Right lobe of liver (tissue), 6 donors: Measurements from ENCODE around the gene APCDD1. TPM values are rescaled to one million over a fixed set of nuclear protein-coding genes. Genes with fewer than 3 reads are reported as not detected.

Source experiments
- ATAC-seq, 4 donors: fragments of 200-7000 bp; cut with Tn5 transposase; one replicate each; pipeline ENCODE4 v1.9.1; 2020; ENCODE audit warnings: mild to moderate bottlenecking in 4 of 4, moderate library complexity in 4 of 4
- DNase-seq, 3 donors: peaks; one replicate each; pipeline ENCODE4 v3.0.0-alpha.2; 2020
- H3K27ac ChIP-seq, 3 donors: fragments of 200-600 bp; one replicate each; pipeline ENCODE4 v1.8.0; 2022
- H3K27me3 ChIP-seq, 2 donors: fragments of 200-600 bp; one replicate each; pipeline ENCODE4 v1.8.0; 2022
- H3K36me3 ChIP-seq, 4 donors: fragments of 200-600 bp; sonication (generic) in 1 of 4; one replicate each; pipeline versions ENCODE4 v1.5.1 to v1.8.0; 2017 to 2022; ENCODE audit warnings: control low read depth in 1 of 4
- H3K4me1 ChIP-seq, 4 donors: fragments of 200-600 bp; sonication (generic) in 1 of 4; one replicate each; pipeline versions ENCODE4 v1.5.1 to v1.8.0; 2017 to 2022; ENCODE audit warnings: control low read depth in 1 of 4
- H3K4me3 ChIP-seq, 3 donors: fragments of 200-600 bp; one replicate each; pipeline ENCODE4 v1.8.0; 2022
- H3K9me3 ChIP-seq, 4 donors: fragments of 200-600 bp; sonication (generic) in 1 of 4; one replicate each; pipeline versions ENCODE4 v1.5.1 to v1.8.0; 2017 to 2022; ENCODE audit warnings: control low read depth in 1 of 4
- POLR2A ChIP-seq: fragments of 450-650 bp; IDR thresholded peaks from one replicate; pipeline ENCODE4 v1.6.1; 2017; ENCODE audit warnings: antibody characterized with exemption, mild to moderate bottlenecking
- WGBS: methylation state at CpG from one replicate; pipeline ENCODE4 v1.1.6; 2018; ENCODE audit warnings: low coverage, low lambda C conversion rate; ENCODE audit not compliant: insufficient coverage; ENCODE audit errors: missing lambda C conversion rate; 5-methylcytosine and 5-hydroxymethylcytosine counted together
- intact Hi-C, 2 donors: fragments of 100-400 bp; cut with DNase I; formaldehyde crosslinking; loops; one replicate each; pipeline versions ENCODE4 v1.11.2 to v1.14.1; 2022
- total RNA-seq, 6 experiments: library from RNA; depleted of rRNA in 2 of 6; stranded (reverse); fragments of >200 nt in 2 of 6; fragmentation: NEBNext Ultra II Directional in 3 of 6; extraction: Animal tissue kit (Norgen Biotek cat#: 25700) in 3 of 6; gene quantifications; one replicate each; pipeline versions ENCODE4 v1.1.0 to v1.2.4, GENCODE V29; 2016 to 2023
- TF ChIP-seq, protein P1 (sequence below), 4 donors: fragments of 200-600 bp in 3 of 4; fragments of 450-650 bp in 1 of 4; IDR thresholded peaks; one replicate each; pipeline versions ENCODE4 v1.5.1 to v1.8.0; 2016 to 2022; ENCODE audit warnings: antibody characterized with exemption in 4 of 4, mild to moderate bottlenecking in 2 of 4
- donor health status: DM: no; HTN: yes; CAD: no.
- donor health status: DM: no; HTN: no; CAD: no.
- donor health status: DM: no; HTN: no; CAD: no.
- donor health status: DM: no; HTN: yes; CAD: no.
- donor health status: DM: no; HTN: yes; CAD: no.

Gene APCDD1
- total RNA-seq, 6 experiments from 2014 or later, result 0.42 to 2.7 (median 0.71) TPM

DNA sequence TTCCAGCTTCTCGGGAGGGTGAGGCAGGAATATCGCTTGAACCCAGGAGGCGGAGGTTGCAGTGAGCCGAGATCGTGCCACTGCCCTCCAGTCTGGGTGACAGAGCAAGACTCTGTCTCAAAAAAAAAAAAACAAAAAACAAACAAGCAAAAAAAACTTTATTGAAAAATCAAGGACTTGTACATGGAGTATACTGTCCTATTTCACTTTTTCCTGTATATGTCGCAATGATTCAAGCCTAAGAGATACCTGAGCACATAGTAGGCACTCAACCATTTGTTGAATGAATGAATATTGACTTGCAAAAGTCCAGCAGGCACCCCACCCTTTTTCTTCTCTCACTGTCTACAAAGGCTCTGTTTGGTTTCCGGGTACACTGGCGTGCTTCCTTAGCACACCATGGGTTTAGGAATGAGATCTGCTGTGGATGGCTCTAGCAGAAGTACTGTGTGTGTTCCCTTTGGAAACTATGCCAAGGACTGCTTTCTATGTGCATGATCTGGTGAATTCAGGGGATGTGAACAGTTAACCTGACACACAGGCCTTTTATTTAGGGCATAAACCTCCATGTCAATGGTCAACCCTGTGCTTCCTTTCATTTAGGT, 6.1 kb downstream of the APCDD1 start:
- DNase-seq (no peak), ATAC-seq (no peak)
- Histone ChIP-seq H3K36me3 (no peaks in the 10 kb centered on the region), H3K4me1 (no peaks in the 10 kb centered on the region), H3K27me3 (peaks cover 0 to 5% of the 10 kb centered on the region in 2 donors), H3K9me3 (no peaks in the 10 kb centered on the region), H3K4me3 (no peak overlapping the region), H3K27ac (no peak overlapping the region)
- TF ChIP-seq POLR2A, result no peak
- TF ChIP-seq, protein P1, sequence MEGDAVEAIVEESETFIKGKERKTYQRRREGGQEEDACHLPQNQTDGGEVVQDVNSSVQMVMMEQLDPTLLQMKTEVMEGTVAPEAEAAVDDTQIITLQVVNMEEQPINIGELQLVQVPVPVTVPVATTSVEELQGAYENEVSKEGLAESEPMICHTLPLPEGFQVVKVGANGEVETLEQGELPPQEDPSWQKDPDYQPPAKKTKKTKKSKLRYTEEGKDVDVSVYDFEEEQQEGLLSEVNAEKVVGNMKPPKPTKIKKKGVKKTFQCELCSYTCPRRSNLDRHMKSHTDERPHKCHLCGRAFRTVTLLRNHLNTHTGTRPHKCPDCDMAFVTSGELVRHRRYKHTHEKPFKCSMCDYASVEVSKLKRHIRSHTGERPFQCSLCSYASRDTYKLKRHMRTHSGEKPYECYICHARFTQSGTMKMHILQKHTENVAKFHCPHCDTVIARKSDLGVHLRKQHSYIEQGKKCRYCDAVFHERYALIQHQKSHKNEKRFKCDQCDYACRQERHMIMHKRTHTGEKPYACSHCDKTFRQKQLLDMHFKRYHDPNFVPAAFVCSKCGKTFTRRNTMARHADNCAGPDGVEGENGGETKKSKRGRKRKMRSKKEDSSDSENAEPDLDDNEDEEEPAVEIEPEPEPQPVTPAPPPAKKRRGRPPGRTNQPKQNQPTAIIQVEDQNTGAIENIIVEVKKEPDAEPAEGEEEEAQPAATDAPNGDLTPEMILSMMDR (IDR thresholded peaks at IDR 0.05), result no peak
- intact Hi-C loops, result loop anchor here in 1 of 2 donors (10.0 kb wide), 1 partner anchor 54 kb away; no protein-coding TSS in a partner anchor
- 79% methylated on average over 8 of the region's 8 CpGs for WGBS

DNA sequence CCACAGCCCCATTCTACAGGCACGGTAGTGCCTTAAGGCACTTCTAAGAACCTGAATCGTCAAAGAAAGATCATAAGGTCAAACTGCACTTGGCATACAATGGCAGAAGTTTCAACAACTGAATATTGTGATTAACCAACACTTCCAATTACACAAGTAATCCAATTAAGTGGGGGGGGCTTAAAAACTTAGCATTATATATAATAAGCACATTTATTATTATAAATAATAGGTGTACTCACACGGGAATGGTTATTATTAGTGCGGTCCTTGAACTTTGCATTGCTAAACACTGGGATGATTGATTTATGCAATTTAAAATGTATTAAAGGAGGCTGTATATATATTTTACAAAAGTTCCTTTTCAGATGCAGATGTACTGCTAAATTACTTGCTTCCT, 7.6 kb downstream of the APCDD1 start:
- TF ChIP-seq, protein P1 (IDR thresholded peaks at IDR 0.05), result no peak
- TF ChIP-seq POLR2A, result no peak
- intact Hi-C loops, result loop anchor here in 1 of 2 donors (10.0 kb wide), 1 partner anchor 53 kb away; no protein-coding TSS in a partner anchor
- no peak overlapping the region for H3K27ac ChIP-seq
- no peaks in the 10 kb centered on the region for H3K27me3 ChIP-seq
- H3K4me3 ChIP-seq, result no peak overlapping the region
- H3K4me1 ChIP-seq, result no peaks in the 10 kb centered on the region
- DNase-seq (no peak), ATAC-seq (no peak)
- H3K36me3 ChIP-seq, result no peaks in the 10 kb centered on the region
- no peaks in the 10 kb centered on the region for H3K9me3 ChIP-seq
- WGBS, result 44% methylated on average over 4 of the region's 4 CpGs

DNA sequence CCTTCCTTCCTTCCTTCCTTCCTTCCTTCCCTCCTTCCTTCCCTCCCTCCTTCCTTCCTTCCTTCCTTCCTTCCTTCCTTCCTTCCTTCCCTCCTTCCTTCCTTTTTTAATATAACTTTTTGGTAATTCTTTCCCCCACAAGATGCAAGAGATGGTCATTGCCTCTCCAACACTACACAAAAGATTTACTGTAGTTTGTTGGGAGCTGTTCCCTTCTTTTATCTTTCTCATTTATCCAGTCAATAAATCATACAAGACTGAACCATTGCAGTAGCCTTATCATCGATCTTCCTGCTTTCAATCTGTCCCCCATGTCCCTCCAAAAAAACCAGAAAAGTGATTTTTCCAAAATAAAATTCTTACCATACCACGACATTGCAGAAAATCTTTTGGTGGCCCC, 8.2 kb downstream of the APCDD1 start:
- Histone ChIP-seq H3K27me3 (no peaks in the 10 kb centered on the region), H3K36me3 (no peaks in the 10 kb centered on the region), H3K4me1 (no peaks in the 10 kb centered on the region), H3K27ac (no peak overlapping the region), H3K4me3 (no peak overlapping the region), H3K9me3 (no peaks in the 10 kb centered on the region)
- WGBS, result 58% methylated on average over 2 of the region's 2 CpGs
- TF ChIP-seq POLR2A, result no peak
- TF ChIP-seq, protein P1 (IDR thresholded peaks at IDR 0.05), result no peak
- no peak for DNase-seq
- intact Hi-C loops, result loop anchor here in 1 of 2 donors (10.0 kb wide), 1 partner anchor 52 kb away; no protein-coding TSS in a partner anchor
- ATAC-seq, result no peak

GRCh38 chr18:10463096-10463495, 8.7 kb downstream of the APCDD1 start:
- WGBS, result 41% methylated on average over 4 of the region's 6 CpGs
- Histone ChIP-seq H3K27ac (no peak overlapping the region), H3K27me3 (no peaks in the 10 kb centered on the region), H3K4me3 (no peak overlapping the region), H3K4me1 (no peaks in the 10 kb centered on the region), H3K36me3 (no peaks in the 10 kb centered on the region), H3K9me3 (no peaks in the 10 kb centered on the region)
- TF ChIP-seq POLR2A, result no peak
- TF ChIP-seq, protein P1 (IDR thresholded peaks at IDR 0.05), result no peak
- DNase-seq (no peak), ATAC-seq (no peak)
- intact Hi-C loops, result loop anchor here in 1 of 2 donors (10.0 kb wide), 1 partner anchor 52 kb away; no protein-coding TSS in a partner anchor
